HepG2 (cell line): ENCODE measurements around the gene CCDC183. TPM values are rescaled to one million over a fixed set of nuclear protein-coding genes. Genes with fewer than 3 reads are reported as not detected.

ENCODE experiments used
- ATAC-seq: fragments of 200-7000 bp; cut with Tn5 transposase; 3 replicates; pipeline ENCODE4 v1.9.1; 2020; ENCODE audit warnings: mild to moderate bottlenecking, moderate library complexity
- BruUV-seq: library from RNA; stranded (reverse); fragments of 400-500 nt; replicated peaks from 2 replicates; lab custom pipeline; 2021; lab: Mats Ljungman, UMichigan
- CTCF ChIA-PET: fragments of 300-600 bp; formaldehyde crosslinking; extraction: SDS; loops from one replicate; lab custom pipeline; 2021; ENCODE audit warnings: low total read pairs, inconsistent platforms, low intra/inter-chr PET ratio; lab: Yijun Ruan, JAX
- POLR2A ChIA-PET: fragments of 350-600 bp; sonication (Branson Sonifier 250); formaldehyde crosslinking; loops from one replicate; lab custom pipeline; 2020; ENCODE audit warnings: antibody characterized with exemption, inconsistent platforms; lab: Yijun Ruan, JAX
- DNase-seq: peaks from one replicate; pipeline ENCODE4 v3.0.0-alpha.2; 2015; ENCODE audit warnings: low spot score
- FAIRE-seq: peaks from 3 replicates; lab custom pipeline; 2011; peaks lifted over from hg19 to GRCh38; lab: Jason Lieb, UNC
- H2AFZ ChIP-seq: one replicate; pipeline ENCODE4 v1.6.1; 2011; ENCODE audit warnings: low read length, inconsistent platforms
- H3K27ac ChIP-seq: fragments of 300-600 bp; 3 replicates; pipeline ENCODE4 v1.8.0; 2011; ENCODE audit warnings: mixed run types, mild to moderate bottlenecking, mixed read lengths, low read length, inconsistent platforms; ENCODE audit not compliant: insufficient read depth; ENCODE audit errors: extremely low read length
- H3K27me3 ChIP-seq, 2 experiments: fragments of 200-600 bp in 1 of 2; 2 replicates in 1 of 2; 3 replicates in 1 of 2; pipeline versions ENCODE4 v1.6.0 to v1.8.0; 2011; ENCODE audit warnings: low read length in 2 of 2, mild to moderate bottlenecking in 2 of 2, moderate library complexity in 2 of 2, inconsistent platforms in 1 of 2; ENCODE audit not compliant: insufficient read depth in 2 of 2, control insufficient read depth in 1 of 2
- H3K36me3 ChIP-seq, 2 experiments: fragments of 200-600 bp in 1 of 2; replicated peaks in 1 of 2; 2 replicates in 1 of 2; 3 replicates in 1 of 2; pipeline versions ENCODE4 v1.5.1 to v1.8.0; 2011; ENCODE audit warnings: low read length in 2 of 2, inconsistent platforms in 1 of 2; ENCODE audit not compliant: insufficient read depth in 2 of 2, control insufficient read depth in 1 of 2
- H3K4me1 ChIP-seq: 2 replicates; pipeline ENCODE4 v1.5.1; 2012; ENCODE audit warnings: low read length, inconsistent platforms; ENCODE audit not compliant: insufficient read depth
- H3K4me2 ChIP-seq: 2 replicates; pipeline ENCODE4 v1.6.0; 2011; ENCODE audit warnings: low read depth, low read length, inconsistent platforms
- H3K4me3 ChIP-seq, 3 experiments: fragments of 200-600 bp in 1 of 3; sonication (generic), shearing (Covaris generic) in 1 of 3; replicated peaks in 1 of 3; 2 replicates each; pipeline ENCODE4 v1.5.1; 2011 to 2016; ENCODE audit warnings: low read length in 3 of 3, inconsistent platforms in 2 of 3, low read depth in 2 of 3, mild to moderate bottlenecking in 2 of 3, control low read depth in 1 of 3, mixed read lengths in 1 of 3; ENCODE audit not compliant: insufficient read depth in 1 of 3
- H3K79me2 ChIP-seq: one replicate; pipeline ENCODE4 v1.6.1; 2011; ENCODE audit warnings: low read length, inconsistent platforms; ENCODE audit not compliant: insufficient read depth
- H3K9ac ChIP-seq: 2 replicates; pipeline ENCODE4 v1.6.0; 2011; ENCODE audit warnings: mild to moderate bottlenecking, low read depth, low read length, inconsistent platforms; ENCODE audit not compliant: insufficient read depth
- H3K9me3 ChIP-seq: 2 replicates; pipeline ENCODE4 v1.5.1; 2012; ENCODE audit warnings: mild to moderate bottlenecking, low read length
- H4K20me1 ChIP-seq: 2 replicates; pipeline ENCODE4 v1.6.0; 2011; ENCODE audit warnings: inconsistent platforms, mild to moderate bottlenecking, low read length, moderate library complexity; ENCODE audit not compliant: insufficient read depth
- AGO1 ChIP-seq: fragments of 200-400 bp; formaldehyde crosslinking; IDR thresholded peaks from 2 replicates; pipeline ENCODE4 v1.6.1; 2017; ENCODE audit warnings: mild to moderate bottlenecking, low read depth, low read length, moderate library complexity; ENCODE audit not compliant: poor library complexity, severe bottlenecking
- AGO2 ChIP-seq: fragments of 200-400 bp; formaldehyde crosslinking; optimal IDR thresholded peaks from 2 replicates; pipeline ENCODE3; 2017; ENCODE audit warnings: mild to moderate bottlenecking, low read depth, low read length, moderate library complexity
- HNRNPLL ChIP-seq: fragments of 200-400 bp; formaldehyde crosslinking; IDR thresholded peaks from 2 replicates; pipeline ENCODE4 v1.6.1; 2017; ENCODE audit warnings: mild to moderate bottlenecking, low read depth, low read length; ENCODE audit not compliant: poor library complexity, severe bottlenecking
- HOXA3 ChIP-seq: sonication (generic); formaldehyde crosslinking; IDR thresholded peaks from 2 replicates; pipeline ENCODE4 v1.5.0; 2020; ENCODE audit warnings: missing genetic modification reagents
- KDM6A ChIP-seq: IDR thresholded peaks from 2 replicates; pipeline ENCODE4 v1.6.1; 2016; ENCODE audit warnings: low read depth
- RBFOX2 ChIP-seq: fragments of 200-400 bp; formaldehyde crosslinking; IDR thresholded peaks from 2 replicates; pipeline ENCODE4 v1.6.1; 2017; ENCODE audit warnings: low read depth, mild to moderate bottlenecking, low read length
- RBM22 ChIP-seq: fragments of 200-400 bp; formaldehyde crosslinking; optimal IDR thresholded peaks from 2 replicates; pipeline ENCODE3; 2017; ENCODE audit warnings: mild to moderate bottlenecking, low read length, moderate library complexity
- ZBTB20 ChIP-seq: sonication (generic); formaldehyde crosslinking; IDR thresholded peaks from 2 replicates; pipeline ENCODE4 v1.8.1; 2023; ENCODE audit warnings: missing genetic modification reagents, low read depth, mild to moderate bottlenecking, borderline replicate concordance
- ZBTB33 ChIP-seq: sonication (generic); formaldehyde crosslinking; IDR thresholded peaks from 2 replicates; pipeline ENCODE4 v1.4.0; 2020; ENCODE audit warnings: missing genetic modification reagents
- ZHX1 ChIP-seq: sonication (generic); formaldehyde crosslinking; IDR thresholded peaks from 2 replicates; pipeline ENCODE4 v1.8.1; 2022; ENCODE audit warnings: low read depth, mild to moderate bottlenecking, missing genetic modification reagents
- ZHX2 ChIP-seq, 2 experiments: sonication (generic) in 1 of 2; formaldehyde crosslinking in 1 of 2; IDR thresholded peaks; 2 replicates each; pipeline versions ENCODE4 v1.6.1 to v1.9.0; 2014 to 2022; ENCODE audit warnings: antibody characterized with exemption in 1 of 2, borderline replicate concordance in 1 of 2, inconsistent platforms in 1 of 2, low read depth in 1 of 2, missing genetic modification reagents in 1 of 2
- WGBS: methylation state at CpG from one replicate; pipeline ENCODE4 v1.1.6; 2017; ENCODE audit warnings: low lambda C conversion rate; 5-methylcytosine and 5-hydroxymethylcytosine counted together
- in situ Hi-C: cut with HindIII; loops from 2 replicates; pipeline ENCODE4 v1.10.0; 2017; ENCODE audit warnings: low pct_unique_long_range_greater_than_20kb; ENCODE audit not compliant: extremely low pct_ligation_motif_present
- intact Hi-C: fragments of 100-400 bp; cut with micrococcal nuclease; formaldehyde crosslinking; loops from one replicate; pipeline ENCODE4 v1.10.0; 2022; ENCODE audit not compliant: unreplicated experiment
- polyA plus RNA-seq, 8 experiments: library from polyadenylated mRNA; depleted of rRNA in 3 of 8; stranded (reverse) in 7 of 8; unstranded in 1 of 8; fragments of >200 nt; fragmentation: Illumina TruSeq in 4 of 8; extraction: Trizol in 4 of 8; gene quantifications; 2 replicates each; pipeline versions ENCODE4 v1.2.1 to v1.2.3, GENCODE V29; 2011 to 2016; ENCODE audit warnings: low read depth in 4 of 8, missing spikeins in 1 of 8, mixed read lengths in 1 of 8; ENCODE audit not compliant: insufficient read depth in 1 of 8
- total RNA-seq, 5 experiments: library from RNA; depleted of rRNA; stranded (reverse); fragments of >200 nt; fragmentation: Illumina TruSeq; extraction: Trizol; gene quantifications; 2 replicates each; pipeline ENCODE4 v1.2.3, GENCODE V29; 2016; ENCODE audit warnings: low read depth in 1 of 5

Gene CCDC183
- total and polyA plus RNA-seq, 2 of the 13 experiments (the other 11 are each of a cell fraction or from before 2014, with no cell fraction given) = 5.0 to 66.4 TPM

- H3K36me3 ChIP-seq = peaks cover 10 to 17% of the 10 kb centered on the region in 2 experiments
- no peak overlapping the region for H3K4me3 ChIP-seq
- in situ Hi-C loops = loop anchor here (10.0 kb wide), 1 partner anchor 188 kb away; the partner anchor contains the start of gene FUT7
- no peaks in the 10 kb centered on the region; a peak in 1 of 5 replicates for H3K27me3 ChIP-seq
- ChIA-PET CTCF (no interaction called here), POLR2A (interaction anchor here (1.0 to 2.3 kb wide), 7 partner anchors 10 to 145 kb away, joined by 3 to 45 read pairs (median 8); partner anchors contain the start of genes TMEM141 and TRAF2)
- no peak for FAIRE-seq
- no peaks in the 10 kb centered on the region for H3K9me3 ChIP-seq
- no TSS peak for BruUV-seq
- 98% methylated on average over 77 of the region's 98 CpGs for WGBS
- intact Hi-C loops = loop anchor here (5.0 kb wide), 2 partner anchors 36 to 59 kb away; no protein-coding TSS in a partner anchor
- H3K79me2 ChIP-seq = peaks cover 17% of the 10 kb centered on the region
- ATAC-seq = no peak
- no peak overlapping the region for H3K4me2 ChIP-seq
- H3K9ac ChIP-seq = no peak overlapping the region
- no peak for DNase-seq
- H2AFZ ChIP-seq = no peak overlapping the region
- no peak overlapping the region for H3K27ac ChIP-seq
- peaks cover 9% of the 10 kb centered on the region; the same call in 1 of the 2 replicates for H4K20me1 ChIP-seq
- H3K4me1 ChIP-seq = peaks cover 36% of the 10 kb centered on the region
- TF ChIP-seq HOXA3 (CRISPR knock-in tag) (peak; percentile 55), ZBTB33 (CRISPR knock-in tag) (peak; percentile 60; the same call in 1 of the 2 replicates), ZHX2 (IDR thresholded peaks at IDR 0.05; ENCODE audit: low read depth) (peak; percentile 45; the same call in 1 of the 2 replicates), ZHX2 (CRISPR knock-in tag; IDR thresholded peaks at IDR 0.05; ENCODE audit: borderline replicate concordance) (no peak), AGO2 (peak; percentile 79), RBM22 (peak; percentile 34), HNRNPLL (peak; percentile 14), ZBTB20 (CRISPR knock-in tag) (no peak), ZHX1 (peak; percentile 40; the same call in 1 of the 2 replicates), RBFOX2 (0 out of 2 replicates have a peak, but pooled peaks have one; percentile 18), AGO1 (peak; percentile 93), KDM6A (CRISPR knock-in tag) (no peak)
Measured at GRCh38 chr9:136846376-136847087, 50.4 kb downstream of the CCDC183 start.
